Medulla oblongata (tissue), 1 donor: ENCODE results near the gene TSPAN32.
"Not testable (repeated sequence)": the region's sequence is repeated elsewhere in the genome, so short reads cannot be mapped to it uniquely, and the experiment has no call there.

Experiments used
- DNase-seq: peaks from one replicate; pipeline ENCODE4 v3.0.0-alpha.2; 2015; ENCODE audit errors: extremely low spot score

Gene TSPAN32

DNA sequence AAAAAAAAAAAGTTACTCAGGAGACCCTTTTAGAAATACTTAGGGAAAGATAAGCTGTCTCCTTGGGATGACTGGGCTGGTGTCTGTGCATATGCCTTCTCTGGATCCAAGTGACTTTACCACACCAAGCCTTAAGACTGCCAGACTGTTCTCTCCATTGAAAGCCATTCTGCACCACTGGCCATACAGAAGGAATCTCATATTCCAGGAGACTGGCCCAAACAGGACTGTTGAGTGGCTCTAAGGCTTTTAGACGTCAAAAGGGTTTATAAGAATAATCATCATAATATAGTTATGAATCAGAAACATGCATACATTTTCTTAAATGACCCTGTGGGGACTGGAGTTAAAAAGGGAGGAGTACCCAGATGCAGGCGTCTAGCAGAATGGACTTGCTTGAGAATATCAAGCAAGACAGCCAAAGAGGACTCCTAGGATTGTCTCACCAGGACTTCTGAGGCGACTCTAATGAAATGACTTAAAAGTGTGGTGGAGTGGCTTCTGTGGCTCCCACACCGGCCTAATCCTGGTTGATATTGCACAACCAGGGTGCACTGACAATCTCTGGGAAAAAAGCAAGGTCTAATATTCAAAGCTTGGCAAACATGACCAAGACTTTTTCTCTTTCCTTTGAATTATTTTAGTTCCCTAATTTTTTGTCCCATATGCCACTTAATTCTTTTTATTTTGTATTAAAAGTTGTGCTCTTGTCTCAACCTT is 31.8 kb downstream of the TSPAN32 start:
- DNase-seq, result not testable (repeated sequence)

- not testable (repeated sequence) for DNase-seq
Observed at GRCh38 chr11:2335286-2335685, 33.5 kb downstream of the TSPAN32 start.

- DNase-seq, result not testable (repeated sequence)
Observed at GRCh38 chr11:2338760-2339159, 36.9 kb downstream of the TSPAN32 start.

DNA sequence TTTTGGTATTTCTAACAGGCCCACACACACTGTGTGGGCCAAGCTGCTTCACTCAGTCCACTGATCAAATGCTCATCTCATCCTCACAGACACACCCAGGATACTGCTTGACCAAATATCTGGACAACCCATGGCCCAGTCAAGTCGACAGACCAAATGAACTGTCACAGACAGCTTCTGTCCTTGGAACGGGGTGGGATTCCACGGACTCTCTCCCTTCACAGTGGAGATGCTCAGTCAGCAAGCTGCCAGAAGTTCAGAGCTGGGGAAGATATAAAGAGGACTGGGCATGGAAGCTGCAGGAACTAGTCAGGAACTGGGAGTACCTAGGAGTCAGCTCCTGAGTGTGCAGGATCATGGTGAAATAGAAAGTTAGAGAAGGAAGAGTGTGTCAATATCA is 40.7 kb downstream of the TSPAN32 start:
- DNase-seq, result no peak

- DNase-seq, result no peak
Observed at GRCh38 chr11:2342981-2343380, 41.2 kb downstream of the TSPAN32 start.

DNA sequence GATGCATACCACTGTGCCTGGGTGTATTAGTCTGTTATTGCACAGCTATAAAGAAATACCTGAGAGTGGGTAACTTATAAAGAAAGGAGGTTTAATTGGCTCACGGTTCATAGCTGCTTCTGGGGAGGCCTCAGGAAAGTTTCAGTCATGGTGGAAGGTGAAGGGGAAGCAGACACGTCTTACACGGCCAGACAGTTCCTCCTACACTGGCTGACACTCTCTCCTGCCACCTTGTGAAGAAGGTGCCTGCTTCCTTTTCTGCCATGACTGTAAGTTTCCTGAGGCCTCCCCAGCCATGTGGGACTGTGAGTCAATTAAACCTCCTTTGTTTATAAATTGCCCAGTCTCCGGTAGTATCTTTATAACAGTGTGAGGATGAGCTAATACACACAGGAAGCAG is 41.7 kb downstream of the TSPAN32 start:
- DNase-seq, result no peak

GRCh38 chr11:2345050-2345449 is 43.2 kb downstream of the TSPAN32 start:
- no peak for DNase-seq

GRCh38 chr11:2346014-2346413 is 44.2 kb downstream of the TSPAN32 start:
- DNase-seq, result no peak

GRCh38 chr11:2346586-2347307 is 44.9 kb downstream of the TSPAN32 start:
- no peak for DNase-seq

- DNase-seq, result no peak
Observed at GRCh38 chr11:2347308-2347830, 45.6 kb downstream of the TSPAN32 start.

DNA sequence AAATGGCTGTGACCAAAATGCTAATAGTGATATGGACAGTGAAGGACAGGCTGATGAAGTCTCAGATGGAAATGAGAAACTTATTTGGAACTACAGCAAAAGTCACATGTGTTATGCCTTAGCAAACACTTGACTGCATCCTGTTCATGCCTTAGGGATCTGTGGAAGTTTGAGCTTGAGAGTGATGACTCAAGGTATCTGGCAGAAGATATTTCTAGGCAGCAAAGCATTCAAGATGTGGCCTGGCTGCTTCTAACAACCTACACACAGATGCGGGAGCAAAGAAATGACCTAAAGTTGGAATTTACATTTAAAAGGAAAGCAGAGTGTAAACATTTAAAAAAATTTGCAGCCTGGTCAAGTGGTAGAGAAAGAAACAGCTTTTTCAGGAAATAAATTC is 47.2 kb downstream of the TSPAN32 start:
- DNase-seq, result no peak

- no peak for DNase-seq
Observed at GRCh38 chr11:2351701-2352100, 49.9 kb downstream of the TSPAN32 start.

DNA sequence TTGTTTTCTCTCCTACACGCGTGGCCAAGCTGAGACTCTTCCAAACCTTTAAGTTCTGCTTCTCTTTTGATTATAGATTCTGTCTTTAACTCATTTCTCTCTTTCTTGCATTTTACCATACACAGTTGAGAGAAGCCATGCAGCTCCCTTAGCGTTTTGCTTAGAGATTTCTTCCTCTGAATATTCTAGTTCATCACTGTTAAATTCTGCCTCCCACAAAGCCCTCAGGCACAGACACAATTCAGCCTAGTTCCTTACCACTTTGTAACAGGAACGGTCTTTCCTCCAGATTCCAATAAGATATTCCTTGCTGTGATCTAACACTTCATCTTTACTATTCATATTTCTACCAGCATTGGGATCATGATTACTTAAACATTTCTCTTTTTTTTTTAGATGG is 50.6 kb downstream of the TSPAN32 start:
- DNase-seq, result no peak

GRCh38 chr11:2355000-2355644 is 53.3 kb downstream of the TSPAN32 start:
- no peak for DNase-seq

GRCh38 chr11:2357246-2357645 is 55.4 kb downstream of the TSPAN32 start:
- DNase-seq, result no peak

GRCh38 chr11:2357651-2358050 is 55.8 kb downstream of the TSPAN32 start:
- not testable (repeated sequence) for DNase-seq

- DNase-seq, result no peak
Observed at GRCh38 chr11:2358754-2359442, 57.1 kb downstream of the TSPAN32 start.

- DNase-seq, result no peak
Observed at GRCh38 chr11:2359557-2359956, 57.7 kb downstream of the TSPAN32 start.

DNA sequence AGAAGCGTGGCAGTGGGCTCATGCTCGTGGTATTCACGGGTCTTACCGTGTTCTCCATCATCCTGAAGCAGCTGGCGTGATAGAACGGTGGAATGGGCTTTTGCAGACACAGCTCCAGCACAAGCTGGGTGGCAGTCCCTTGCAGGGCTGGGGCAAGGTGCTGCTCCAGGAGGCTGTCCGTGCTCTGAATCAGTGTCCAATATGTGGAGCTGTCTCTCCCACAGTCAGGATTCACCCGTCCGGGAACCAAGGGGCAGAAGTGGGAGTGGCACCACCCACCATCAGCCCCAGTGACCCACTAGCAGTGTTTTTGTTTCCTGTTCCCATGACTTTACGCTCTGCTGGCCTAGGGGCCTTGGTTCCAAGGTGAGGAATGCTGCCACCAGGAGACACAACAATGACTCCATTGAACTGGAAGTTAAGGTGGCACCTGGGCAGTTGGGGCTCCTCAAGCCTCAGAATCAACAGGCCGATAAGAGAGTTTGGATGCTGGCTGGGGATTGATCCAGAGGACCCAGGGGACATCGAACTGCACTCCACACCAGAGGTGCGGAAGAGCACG is 58.3 kb downstream of the TSPAN32 start:
- no peak for DNase-seq

GRCh38 chr11:2361565-2361964 is 59.8 kb downstream of the TSPAN32 start:
- no peak for DNase-seq

- no peak for DNase-seq
Observed at GRCh38 chr11:2362414-2362813, 60.6 kb downstream of the TSPAN32 start.

DNA sequence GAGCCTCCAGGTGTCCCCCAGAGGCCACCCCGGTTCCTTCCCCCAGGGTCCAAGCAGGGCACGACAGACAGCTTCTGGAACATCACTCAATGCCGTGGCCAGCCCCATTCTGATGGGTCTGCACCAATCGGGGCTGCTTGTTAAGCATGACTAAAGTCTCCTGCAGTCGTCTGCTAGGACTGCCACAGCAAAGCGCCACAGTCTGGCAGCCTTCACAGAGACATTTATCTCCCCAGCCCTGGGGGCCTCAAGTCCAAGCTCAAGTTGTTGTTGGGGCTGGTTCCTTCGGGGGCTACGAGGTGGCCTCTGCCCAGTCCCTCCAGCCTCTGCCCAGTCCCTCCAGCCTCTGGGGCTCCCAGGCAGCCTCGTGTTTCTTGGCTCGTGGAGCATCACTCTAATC is 61.3 kb downstream of the TSPAN32 start:
- no peak for DNase-seq
